ENCODE measurements around the gene SLC24A1. TPM values are rescaled to one million over a fixed set of nuclear protein-coding genes. Genes with fewer than 3 reads are reported as not detected.

SLC24A1 gene
- total and polyA plus RNA-seq, 2 of the 4 experiments (the other 2 are of a cell fraction) = 3.6 to 4.9 TPM

- BruUV-seq (replicated peaks) = no TSS peak
- 90% methylated on average over 3 of the region's 11 CpGs; no CpG with 5 or more reads in 1 of the 2 experiments for WGBS, 2 experiments (ENCODE audit: extremely low coverage in 2 of 2, insufficient read length in 1 of 2)
- Histone ChIP-seq H4K20me1 (ENCODE audit: insufficient read depth, low read length) (no peaks in the 10 kb centered on the region), H3K9me1 (ENCODE audit: insufficient read depth, low read length) (peaks cover 13% of the 10 kb centered on the region), H3K36me3 (ENCODE audit: control insufficient read depth, insufficient read depth, low read length) (peaks cover 10% of the 10 kb centered on the region), H2BK5ac (ENCODE audit: low read depth, low read length, poor library complexity, severe bottlenecking) (no peak overlapping the region), H3K79me1 (ENCODE audit: low read depth in 1 of 2, low read length in 2 of 2) (no peaks in the 10 kb centered on the region), H2AFZ (replicated peaks; ENCODE audit: low read length, poor library complexity) (peak overlapping the region; percentile 25), H3K4ac (ENCODE audit: low read depth, low read length) (peak overlapping the region; percentile 51), H4K91ac (ENCODE audit: insufficient read depth, low read depth, low read length) (peak overlapping the region; percentile 40; the same call in 1 of the 2 replicates), H3K4me3 (ENCODE audit: insufficient read depth, low read depth, low read length) (no peak overlapping the region), H3K9me3 (ENCODE audit: control insufficient read depth, insufficient read depth, low read length) (no peaks in the 10 kb centered on the region), H2BK120ac (ENCODE audit: low read depth, low read length) (peak overlapping the region; percentile 53), H3K18ac (ENCODE audit: low read depth, low read length) (no peak overlapping the region), H3K23ac (ENCODE audit: low read depth, low read length) (peak overlapping the region; percentile 29; the same call in 1 of the 2 replicates), H3K27me3 (ENCODE audit: control insufficient read depth, insufficient read depth, low read length) (no peaks in the 10 kb centered on the region), H3K27ac (ENCODE audit: insufficient read depth, low read length) (no peak overlapping the region), H3K4me2 (ENCODE audit: low read depth, low read length) (no peak overlapping the region), H2BK15ac (ENCODE audit: low read depth, low read length) (peak overlapping the region; percentile 30; the same call in 2 of the 3 replicates), H2AK9ac (replicated peaks; ENCODE audit: low read depth, low read length, poor library complexity) (peak overlapping the region; percentile 18), H4K5ac (ENCODE audit: low read depth, low read length) (no peak overlapping the region), H3K14ac (replicated peaks; ENCODE audit: low read depth, low read length) (no peak overlapping the region; the same call in 1 of the 2 replicates), H3K56ac (ENCODE audit: extremely low read depth, insufficient read depth, low read length) (no peak overlapping the region), H2AK5ac (ENCODE audit: low read depth, low read length) (peak overlapping the region; percentile 51; the same call in 1 of the 2 replicates), H4K8ac (ENCODE audit: low read depth in 2 of 2, low read length in 2 of 2) (no peak overlapping the region), H3K4me1 (ENCODE audit: control insufficient read depth, insufficient read depth, low read length) (peaks cover 17% of the 10 kb centered on the region), H3K9ac (ENCODE audit: low read depth, low read length) (no peak overlapping the region), H2BK20ac (ENCODE audit: low read depth, low read length) (peak overlapping the region; percentile 17; the same call in 1 of the 2 replicates)
- ChIA-PET POLR2A (ENCODE audit: unreplicated experiment) (no interaction called here), CTCF (no interaction called here)
- intact Hi-C loops (cut with micrococcal nuclease) (no loop called here), in situ Hi-C loops (cut with MboI; ENCODE audit: low sequenced_read_pairs) (no loop called here), dilution Hi-C loops (cut with HindIII; ENCODE audit: low sequenced_read_pairs, unreplicated experiment) (no loop called here)
- no peak for DNase-seq
- no peak for ATAC-seq (ENCODE audit: low read depth)
- TF ChIP-seq, protein P1, sequence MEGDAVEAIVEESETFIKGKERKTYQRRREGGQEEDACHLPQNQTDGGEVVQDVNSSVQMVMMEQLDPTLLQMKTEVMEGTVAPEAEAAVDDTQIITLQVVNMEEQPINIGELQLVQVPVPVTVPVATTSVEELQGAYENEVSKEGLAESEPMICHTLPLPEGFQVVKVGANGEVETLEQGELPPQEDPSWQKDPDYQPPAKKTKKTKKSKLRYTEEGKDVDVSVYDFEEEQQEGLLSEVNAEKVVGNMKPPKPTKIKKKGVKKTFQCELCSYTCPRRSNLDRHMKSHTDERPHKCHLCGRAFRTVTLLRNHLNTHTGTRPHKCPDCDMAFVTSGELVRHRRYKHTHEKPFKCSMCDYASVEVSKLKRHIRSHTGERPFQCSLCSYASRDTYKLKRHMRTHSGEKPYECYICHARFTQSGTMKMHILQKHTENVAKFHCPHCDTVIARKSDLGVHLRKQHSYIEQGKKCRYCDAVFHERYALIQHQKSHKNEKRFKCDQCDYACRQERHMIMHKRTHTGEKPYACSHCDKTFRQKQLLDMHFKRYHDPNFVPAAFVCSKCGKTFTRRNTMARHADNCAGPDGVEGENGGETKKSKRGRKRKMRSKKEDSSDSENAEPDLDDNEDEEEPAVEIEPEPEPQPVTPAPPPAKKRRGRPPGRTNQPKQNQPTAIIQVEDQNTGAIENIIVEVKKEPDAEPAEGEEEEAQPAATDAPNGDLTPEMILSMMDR (conservative IDR thresholded peaks at IDR 0.05; ENCODE audit: low read depth, low read length) = no peak
- TF ChIP-seq, protein P2, sequence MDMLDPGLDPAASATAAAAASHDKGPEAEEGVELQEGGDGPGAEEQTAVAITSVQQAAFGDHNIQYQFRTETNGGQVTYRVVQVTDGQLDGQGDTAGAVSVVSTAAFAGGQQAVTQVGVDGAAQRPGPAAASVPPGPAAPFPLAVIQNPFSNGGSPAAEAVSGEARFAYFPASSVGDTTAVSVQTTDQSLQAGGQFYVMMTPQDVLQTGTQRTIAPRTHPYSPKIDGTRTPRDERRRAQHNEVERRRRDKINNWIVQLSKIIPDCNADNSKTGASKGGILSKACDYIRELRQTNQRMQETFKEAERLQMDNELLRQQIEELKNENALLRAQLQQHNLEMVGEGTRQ (IDR thresholded peaks at IDR 0.05; ENCODE audit: low read depth, low read length) = no peak
- no peak for TF ChIP-seq NFE2L2 (IDR thresholded peaks at IDR 0.05; ENCODE audit: low read depth, low read length)
- no peak for TF ChIP-seq RAD21 (IDR thresholded peaks at IDR 0.05; ENCODE audit: low read length)
- no peak for TF ChIP-seq RFX5 (IDR thresholded peaks at IDR 0.05; ENCODE audit: low read depth, low read length)
- TF ChIP-seq CHD1 (IDR thresholded peaks at IDR 0.05; ENCODE audit: low read depth, low read length) = no peak
Observed at GRCh38 chr15:65651831-65652749, 30.4 kb downstream of the SLC24A1 start.
